GM18517 (cell line): ENCODE data around the gene PPP1R9A.
"Not testable (repeated sequence)": the region's sequence is repeated elsewhere in the genome, so short reads cannot be mapped to it uniquely, and the experiment has no call there.

ENCODE experiments used
- ATAC-seq: cut with Tn5 transposase; IDR thresholded peaks from one replicate; pipeline ENCODE4 v1.9.1; 2021; ENCODE audit warnings: mild to moderate bottlenecking, moderate library complexity; ENCODE audit not compliant: unreplicated experiment

PPP1R9A gene

GRCh38 chr7:94972296-94972695 lies 64.9 kb downstream of the PPP1R9A start:
- ATAC-seq: no peak

- no peak for ATAC-seq
Measured at GRCh38 chr7:94973844-94974243, 66.5 kb downstream of the PPP1R9A start.

- ATAC-seq: no peak
Measured at GRCh38 chr7:94974423-94974822, 67.0 kb downstream of the PPP1R9A start.

- no peak for ATAC-seq
Measured at GRCh38 chr7:94975336-94975735, 67.9 kb downstream of the PPP1R9A start.

GRCh38 chr7:94980418-94981142 lies 73.2 kb downstream of the PPP1R9A start:
- no peak for ATAC-seq

- no peak for ATAC-seq
Measured at GRCh38 chr7:94995921-94996320, 88.5 kb downstream of the PPP1R9A start.

- no peak for ATAC-seq
Measured at GRCh38 chr7:94996369-94996768, 89.0 kb downstream of the PPP1R9A start.

- ATAC-seq: no peak
Measured at GRCh38 chr7:94997547-94997946, 90.2 kb downstream of the PPP1R9A start.

- no peak for ATAC-seq
Measured at GRCh38 chr7:94998266-94999068, 91.1 kb downstream of the PPP1R9A start.

- no peak for ATAC-seq
Measured at GRCh38 chr7:94999069-94999351, 91.6 kb downstream of the PPP1R9A start.

GRCh38 chr7:94999601-95000000 lies 92.2 kb downstream of the PPP1R9A start:
- not testable (repeated sequence) for ATAC-seq

GRCh38 chr7:95001258-95001657 lies 93.9 kb downstream of the PPP1R9A start:
- ATAC-seq: no peak

- no peak for ATAC-seq
Measured at GRCh38 chr7:95001815-95002561, 94.6 kb downstream of the PPP1R9A start.

- no peak for ATAC-seq
Measured at GRCh38 chr7:95002775-95003174, 95.4 kb downstream of the PPP1R9A start.

GRCh38 chr7:95004618-95005247 lies 97.3 kb downstream of the PPP1R9A start:
- no peak for ATAC-seq

- no peak for ATAC-seq
Measured at GRCh38 chr7:95006010-95006409, 98.6 kb downstream of the PPP1R9A start.

- not testable (repeated sequence) for ATAC-seq
Measured at GRCh38 chr7:95008773-95009172, 101.4 kb downstream of the PPP1R9A start.

- no peak for ATAC-seq
Measured at GRCh38 chr7:95011146-95011928, 103.9 kb downstream of the PPP1R9A start.

- no peak for ATAC-seq
Measured at GRCh38 chr7:95011995-95012394, 104.6 kb downstream of the PPP1R9A start.

GRCh38 chr7:95018021-95018420 lies 110.6 kb downstream of the PPP1R9A start:
- ATAC-seq: no peak

- ATAC-seq: no peak
Measured at GRCh38 chr7:95026018-95026417, 118.6 kb downstream of the PPP1R9A start.
